Heart left ventricle (tissue), 13 donors: Measurements from ENCODE around the gene MITF.

Experiments used
- CTCF ChIP-seq, 12 donors: fragments of 200-600 bp; sonication (generic) in 4 of 12; IDR thresholded peaks; one replicate each; pipeline versions ENCODE4 v1.5.0 to v1.8.0; 2018 to 2022; ENCODE audit warnings: antibody characterized with exemption in 12 of 12, mild to moderate bottlenecking in 5 of 12
- POLR2A ChIP-seq, 2 donors: fragments of 450-650 bp; IDR thresholded peaks; one replicate each; pipeline ENCODE4 v1.6.1; 2017; ENCODE audit warnings: antibody characterized with exemption in 2 of 2, mild to moderate bottlenecking in 2 of 2, moderate library complexity in 2 of 2
- donor health status: ischemic (EF 13 %, LVEDD 7.1; RV severe dilation, severe dysfunction).
- donor health status: DM: no; HTN: yes; CAD: no.
- donor health status: DM: no; HTN: no; CAD: no.
- donor health status: ischemic (EF 25% LVEDD 6.9; RV normal size, moderate dysfunction).
- donor health status: ischemic (EF 25% LVEDD 5.7; RV mildly dilated, moderate dysfunction).
- donor health status: ischemic (EF 35%, LVEDD 5.7; RV mildly dilated, moderate dysfunction).
- donor health status: nonischemic (EF 11% LVEDD 7.7; RV severe dilation, severe dysfunction).
- donor health status: DM: yes; HTN: yes; CAD: no.
- donor health status: PGD.
- donor health status: ischemic (EF 29% LVEDD 5.4; RV normal size, mild dysfunction).
- donor health status: nonischemic (EF 23%, LVEDD 6.1; RV moderate dilation, normal function).

- TF ChIP-seq CTCF (IDR thresholded peaks at IDR 0.05) (no peak), POLR2A (IDR thresholded peaks at IDR 0.05) (no peak)
Observed at GRCh38 chr3:69770976-69771634, 31.8 kb downstream of the MITF start.
